IgD-negative memory B cell (primary cell): ENCODE data around the gene SOX10. TPM values are rescaled to one million over a fixed set of nuclear protein-coding genes. Genes with fewer than 3 reads are reported as not detected.
"Not testable (repeated sequence)": the region's sequence is repeated elsewhere in the genome, so short reads cannot be mapped to it uniquely, and the experiment has no call there.

Source experiments
- H3K27ac Mint-ChIP-seq, 3 donors: one replicate each; pipeline ENCODE4 v1.8.0; 2020 to 2022; ENCODE audit warnings: mild to moderate bottlenecking in 3 of 3, mixed read lengths in 3 of 3, moderate library complexity in 1 of 3
- H3K27me3 Mint-ChIP-seq: one replicate; pipeline ENCODE4 v1.8.0; 2021; ENCODE audit warnings: mixed read lengths
- H3K36me3 Mint-ChIP-seq: one replicate; pipeline ENCODE4 v1.8.0; 2020; ENCODE audit warnings: mild to moderate bottlenecking, mixed read lengths
- H3K4me1 Mint-ChIP-seq, 3 donors: one replicate each; pipeline ENCODE4 v1.8.0; 2020 to 2022; ENCODE audit warnings: mixed read lengths in 3 of 3, mild to moderate bottlenecking in 1 of 3
- H3K4me3 Mint-ChIP-seq, 4 donors: one replicate each; pipeline ENCODE4 v1.8.0; 2020 to 2022; ENCODE audit warnings: mild to moderate bottlenecking in 4 of 4, mixed read lengths in 4 of 4, moderate library complexity in 3 of 4
- H3K9me3 Mint-ChIP-seq, 3 donors: one replicate each; pipeline ENCODE4 v1.8.0; 2020 to 2021; ENCODE audit warnings: mixed read lengths in 3 of 3, mild to moderate bottlenecking in 1 of 3
- polyA plus RNA-seq: library from polyadenylated mRNA; unstranded; fragments of 300-500 nt; fragmentation: Illumina TruSeq; gene quantifications from one replicate; pipeline ENCODE4 v1.2.3, GENCODE V29; 2021

The SOX10 gene
- polyA plus RNA-seq, 1 donor from 2014 or later: not detected

- H3K36me3 Mint-ChIP-seq: peaks cover 4% of the 10 kb centered on the region
- peaks cover 5% of the 10 kb centered on the region in 3 donors for H3K4me1 Mint-ChIP-seq
- no peaks in the 10 kb centered on the region for H3K9me3 Mint-ChIP-seq
- H3K27ac Mint-ChIP-seq: no peak overlapping the region
- no peaks in the 10 kb centered on the region for H3K27me3 Mint-ChIP-seq
- H3K4me3 Mint-ChIP-seq: no peak overlapping the region
These were observed 16.5 kb downstream of the SOX10 start for GRCh38 chr22:37967637-37968451.

- Mint-ChIP-seq H3K9me3 (no peaks in the 10 kb centered on the region), H3K27me3 (no peaks in the 10 kb centered on the region), H3K27ac (no peak overlapping the region), H3K4me1 (peaks cover 5% of the 10 kb centered on the region in 3 donors), H3K36me3 (peaks cover 4% of the 10 kb centered on the region), H3K4me3 (no peak overlapping the region)
These were observed 17.2 kb downstream of the SOX10 start for GRCh38 chr22:37967147-37967546.

DNA sequence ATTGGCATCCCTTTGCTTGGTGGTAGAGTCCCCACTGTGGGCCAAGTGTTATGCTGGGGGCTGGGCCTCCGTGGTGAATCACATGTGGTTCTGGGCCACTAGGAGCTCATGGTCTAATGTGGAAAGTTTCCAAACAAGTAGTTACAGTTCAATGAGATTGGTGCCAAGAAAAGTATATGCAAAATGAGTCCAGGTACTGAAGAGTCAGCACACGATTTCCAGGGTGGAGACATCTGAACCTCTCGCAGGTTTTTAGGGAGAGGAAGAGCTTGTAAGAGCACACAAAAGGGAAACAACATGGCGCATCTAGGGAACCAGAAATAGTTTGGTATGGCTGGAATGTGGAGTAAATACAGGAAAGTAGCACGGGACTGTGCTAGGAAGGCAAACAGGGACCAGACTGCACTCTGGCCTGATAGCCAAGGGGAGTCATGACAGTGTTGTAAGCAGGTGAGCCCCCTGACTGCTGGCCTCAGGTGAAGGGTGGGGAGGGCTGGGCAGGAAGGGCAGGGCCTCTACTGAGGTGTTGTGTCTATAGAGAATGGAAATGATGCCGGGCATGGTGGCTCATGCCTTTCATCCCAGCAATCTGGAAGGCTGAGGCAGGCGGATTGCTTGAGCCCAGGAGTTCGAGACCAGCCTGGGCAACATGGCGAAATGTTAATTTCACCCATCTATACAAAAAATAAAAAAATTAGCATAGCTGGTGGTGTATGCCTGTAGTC, 18.3 kb downstream of the SOX10 start:
- H3K4me3 Mint-ChIP-seq: peak overlapping the region in 1 of 4 donors; percentile 20

DNA sequence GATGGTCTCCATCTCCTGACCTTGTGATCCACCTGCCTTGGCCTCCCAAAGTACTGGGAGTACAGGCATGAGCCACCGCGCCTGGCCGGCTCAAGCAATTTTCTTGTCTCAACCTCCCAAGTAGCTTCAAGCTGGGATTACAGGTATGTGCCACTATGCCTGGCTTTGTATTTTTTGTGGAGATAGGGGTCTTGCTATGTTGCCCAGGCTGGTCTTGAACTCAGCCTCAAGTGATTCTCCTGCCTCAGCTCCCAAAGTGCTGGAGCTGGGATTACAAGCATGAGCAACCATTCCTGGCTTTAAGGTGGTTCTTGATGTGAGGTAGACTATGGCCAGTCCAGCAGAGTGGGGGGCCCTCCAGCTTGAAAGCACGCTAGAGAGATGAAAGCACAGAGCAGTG, 23.3 kb downstream of the SOX10 start:
- peaks cover 7 to 21% (median 11%) of the 10 kb centered on the region in 3 donors for H3K4me1 Mint-ChIP-seq
- H3K9me3 Mint-ChIP-seq: peaks cover 0 to 3% (median 0%) of the 10 kb centered on the region in 3 donors
- H3K36me3 Mint-ChIP-seq: peaks cover 8% of the 10 kb centered on the region
- H3K27me3 Mint-ChIP-seq: no peaks in the 10 kb centered on the region
- H3K27ac Mint-ChIP-seq: no peak overlapping the region
- H3K4me3 Mint-ChIP-seq: no peak overlapping the region

More for the DNA sequence above, 18.3 kb downstream of the SOX10 start:
- no peaks in the 10 kb centered on the region for H3K9me3 Mint-ChIP-seq
- H3K27ac Mint-ChIP-seq: peak overlapping the region in 1 of 3 donors; percentile 68
- peaks cover 5 to 7% (median 5%) of the 10 kb centered on the region in 3 donors for H3K4me1 Mint-ChIP-seq
- no peaks in the 10 kb centered on the region for H3K27me3 Mint-ChIP-seq
- peaks cover 6% of the 10 kb centered on the region for H3K36me3 Mint-ChIP-seq

- Mint-ChIP-seq H3K9me3 (peaks cover 0 to 3% (median 0%) of the 10 kb centered on the region in 3 donors), H3K27me3 (no peaks in the 10 kb centered on the region), H3K36me3 (peaks cover 8% of the 10 kb centered on the region), H3K27ac (no peak overlapping the region), H3K4me3 (peak overlapping the region in 2 of 4 donors; percentile 38 to 65), H3K4me1 (peaks cover 10 to 26% (median 14%) of the 10 kb centered on the region in 3 donors)
These were observed 25.0 kb downstream of the SOX10 start for GRCh38 chr22:37959231-37959825.

DNA sequence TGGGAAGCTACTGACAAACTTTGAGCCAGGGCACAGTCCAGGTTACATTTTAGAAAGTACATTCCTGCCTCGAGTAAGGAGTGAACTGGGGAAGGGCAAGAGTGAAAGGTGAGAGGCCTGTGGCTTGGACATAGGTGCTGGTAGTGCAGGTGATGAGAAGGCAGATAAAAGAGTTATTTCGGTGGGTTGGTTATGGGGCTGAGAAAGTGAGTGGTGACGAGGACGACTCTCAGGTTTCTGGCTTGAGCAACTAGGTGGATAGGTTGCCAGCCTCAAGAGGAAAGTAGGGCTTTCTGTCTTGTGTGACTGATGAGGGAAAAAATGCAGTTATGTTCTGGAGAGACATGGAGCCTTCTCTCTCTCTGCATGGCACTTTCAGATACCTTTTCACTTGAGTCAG, 27.1 kb downstream of the SOX10 start:
- Mint-ChIP-seq H3K27ac (peak overlapping the region in 1 of 3 donors; percentile 73), H3K4me3 (peak overlapping the region in 2 of 4 donors; percentile 24 to 41), H3K9me3 (peaks cover 0 to 3% (median 0%) of the 10 kb centered on the region in 3 donors), H3K36me3 (peaks cover 10% of the 10 kb centered on the region), H3K27me3 (peaks cover 9% of the 10 kb centered on the region), H3K4me1 (peaks cover 22 to 36% (median 26%) of the 10 kb centered on the region in 3 donors)

DNA sequence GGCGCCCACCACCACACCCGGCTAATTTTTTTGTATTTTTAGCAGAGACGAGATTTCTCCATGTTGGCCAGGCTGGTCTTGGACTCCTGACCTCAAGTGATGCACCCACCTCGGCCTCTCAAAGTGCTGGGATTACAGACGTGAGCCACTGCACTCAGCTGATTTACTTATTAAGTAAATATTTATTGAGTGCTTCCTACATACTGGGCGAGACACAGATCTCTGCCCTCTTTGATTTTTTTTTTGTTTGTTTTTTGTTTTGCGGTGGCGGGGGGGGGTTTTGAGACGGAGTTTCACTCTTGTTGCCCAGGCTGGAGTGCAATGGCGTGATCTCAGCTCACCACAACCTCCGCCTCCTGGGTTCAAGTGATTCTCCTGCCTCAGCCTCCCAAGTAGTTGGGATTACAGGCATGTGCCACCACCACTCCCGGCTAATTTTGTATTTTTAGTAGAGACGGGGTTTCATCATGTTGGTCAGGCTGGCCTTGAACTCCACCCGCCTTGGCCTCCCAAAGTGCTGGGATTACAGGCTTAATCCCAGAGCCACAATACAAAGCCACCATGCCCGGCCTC, 28.4 kb downstream of the SOX10 start:
- not testable (repeated sequence) for H3K4me3 Mint-ChIP-seq, H3K36me3 Mint-ChIP-seq, H3K9me3 Mint-ChIP-seq
- Mint-ChIP-seq H3K27me3 (peaks cover 12% of the 10 kb centered on the region), H3K27ac (peak overlapping the region in 1 of 3 donors; percentile 11), H3K4me1 (peaks cover 22 to 34% (median 26%) of the 10 kb centered on the region in 3 donors)

DNA sequence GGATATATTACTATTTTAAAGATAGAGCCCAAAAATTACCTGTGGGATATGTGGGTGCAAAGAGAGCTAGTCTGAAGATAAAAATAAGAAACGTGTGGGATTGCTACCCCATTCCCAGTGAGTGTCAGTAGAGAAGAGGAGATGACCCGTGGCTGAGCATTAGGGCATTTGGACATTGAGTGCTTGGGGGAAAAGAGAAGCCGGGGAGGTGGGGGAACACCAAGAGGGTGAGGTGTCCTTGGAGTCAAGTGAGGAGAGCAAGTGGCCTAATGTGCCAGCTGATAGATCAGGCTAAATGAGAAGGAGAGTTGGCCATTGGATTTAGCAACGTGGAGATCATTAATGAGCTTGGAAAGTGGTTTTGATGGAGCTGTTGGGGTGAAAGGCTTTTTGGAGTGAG, 29.7 kb downstream of the SOX10 start:
- Mint-ChIP-seq H3K36me3 (peaks cover 8% of the 10 kb centered on the region), H3K9me3 (peaks cover 0 to 3% (median 0%) of the 10 kb centered on the region in 3 donors), H3K27me3 (peaks cover 12% of the 10 kb centered on the region), H3K4me3 (peak overlapping the region; percentile 94 to 100 (median 100)), H3K27ac (peak overlapping the region in 1 of 3 donors; percentile 35), H3K4me1 (peaks cover 22 to 34% (median 26%) of the 10 kb centered on the region in 3 donors)

- peak within 1 kb of the TSS; percentile 94 to 100 (median 100) for H3K4me3 Mint-ChIP-seq
- H3K4me1 Mint-ChIP-seq: peaks cover 19 to 34% (median 26%) of the 10 kb centered on the region in 3 donors
- H3K27me3 Mint-ChIP-seq: peaks cover 12% of the 10 kb centered on the region
- H3K27ac Mint-ChIP-seq: peak within 1 kb of the TSS; percentile 81 to 98 (median 83)
- H3K36me3 Mint-ChIP-seq: peaks cover 3% of the 10 kb centered on the region
- H3K9me3 Mint-ChIP-seq: no peaks in the 10 kb centered on the region
These were observed 30.7 kb downstream of the SOX10 start, which contains the start of the genes C22orf23 and POLR2F for GRCh38 chr22:37953437-37954179. Gene C22orf23, minus strand, starts transcription at chr22:37953601. Its CDS starts 452 bp downstream, at chr22:37953149. Gene POLR2F, plus strand, starts transcription at chr22:37953699. Its CDS starts 89 bp downstream, at chr22:37953788.

DNA sequence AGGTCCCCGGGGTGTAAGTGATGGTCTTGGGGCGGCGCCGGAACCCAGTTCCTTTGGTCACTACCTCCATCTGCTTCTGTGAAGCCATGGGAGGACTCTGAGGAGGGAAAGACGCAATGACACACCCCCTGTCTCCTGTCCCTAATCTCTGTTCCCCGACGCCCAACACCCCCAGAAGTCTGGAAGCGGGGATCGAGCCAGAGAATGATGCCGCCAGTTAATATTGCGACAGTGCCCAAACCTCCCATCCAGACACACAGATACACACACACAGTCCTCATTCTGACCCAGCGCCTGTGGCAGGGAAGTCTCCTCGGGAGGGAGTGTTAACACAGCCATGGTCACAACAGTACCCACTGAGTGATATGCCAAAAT, 31.3 kb downstream of the SOX10 start:
- Mint-ChIP-seq H3K27me3 (peaks cover 12% of the 10 kb centered on the region), H3K27ac (peak overlapping the region; percentile 81 to 98 (median 83)), H3K4me1 (peaks cover 16 to 33% (median 26%) of the 10 kb centered on the region in 3 donors), H3K4me3 (peak overlapping the region; percentile 94 to 100 (median 100)), H3K36me3 (peaks cover 3% of the 10 kb centered on the region), H3K9me3 (no peaks in the 10 kb centered on the region)

DNA sequence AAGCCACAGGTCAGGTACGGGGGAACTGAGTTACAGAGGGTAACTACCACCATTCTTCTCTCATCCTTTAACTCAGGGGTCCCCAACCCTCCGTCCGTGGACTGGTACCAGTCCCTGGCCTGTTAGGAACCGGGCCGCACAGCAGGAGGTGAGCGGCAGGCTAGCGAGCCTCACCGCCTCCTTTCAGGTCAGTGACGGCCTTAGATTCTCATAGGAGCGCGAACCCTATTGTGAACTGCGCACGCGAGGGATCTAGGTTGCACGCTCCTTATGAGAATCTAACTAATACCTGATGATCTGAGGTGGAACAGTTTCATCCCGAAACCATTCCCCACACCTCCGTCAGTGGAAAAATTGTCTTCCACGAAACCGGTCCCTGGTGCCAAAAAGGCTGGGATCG, 31.7 kb downstream of the SOX10 start:
- peaks cover 12% of the 10 kb centered on the region for H3K27me3 Mint-ChIP-seq
- peaks cover 16 to 30% (median 26%) of the 10 kb centered on the region in 3 donors for H3K4me1 Mint-ChIP-seq
- not testable (repeated sequence) for H3K9me3 Mint-ChIP-seq, H3K36me3 Mint-ChIP-seq
- peak overlapping the region; percentile 94 to 100 (median 100) for H3K4me3 Mint-ChIP-seq
- peak overlapping the region in 2 of 3 donors; percentile 81 to 83 for H3K27ac Mint-ChIP-seq

DNA sequence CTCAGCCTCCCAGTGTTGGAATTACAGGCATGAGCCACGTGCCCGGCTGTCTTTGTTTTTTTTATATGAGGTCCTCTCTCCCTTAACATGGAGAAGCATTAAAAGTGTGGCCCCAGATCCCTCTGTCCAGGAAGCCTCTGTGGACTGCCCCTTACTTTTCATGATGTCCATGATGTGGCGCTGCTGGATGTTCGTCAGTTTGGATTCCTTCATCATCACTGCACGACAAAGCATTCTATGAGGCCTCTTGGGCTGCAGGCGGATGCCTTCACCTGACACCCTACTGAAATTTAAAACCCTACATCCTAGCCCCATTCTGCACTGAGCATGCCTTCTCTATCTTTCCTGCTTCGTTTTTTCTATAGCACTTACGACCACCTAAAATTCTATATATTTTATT, 33.0 kb downstream of the SOX10 start:
- Mint-ChIP-seq H3K36me3 (peaks cover 3% of the 10 kb centered on the region), H3K9me3 (no peaks in the 10 kb centered on the region), H3K4me3 (no peak overlapping the region), H3K4me1 (peaks cover 16 to 24% (median 20%) of the 10 kb centered on the region in 3 donors), H3K27me3 (peaks cover 12% of the 10 kb centered on the region), H3K27ac (peak overlapping the region in 1 of 3 donors; percentile 22)

- not testable (repeated sequence) for H3K9me3 Mint-ChIP-seq, H3K27ac Mint-ChIP-seq, H3K4me3 Mint-ChIP-seq, H3K4me1 Mint-ChIP-seq, H3K36me3 Mint-ChIP-seq, H3K27me3 Mint-ChIP-seq
These were observed 37.1 kb downstream of the SOX10 start for GRCh38 chr22:37947142-37947795.
